Tibial artery (tissue), 4 donors: ENCODE results near the gene TSR3.

Experiments
- DNase-seq, 2 donors: peaks; one replicate each; pipeline ENCODE4 v3.0.0-alpha.2; 2019
- H3K27ac ChIP-seq, 2 donors: fragments of 200-600 bp; sonication (generic) in 1 of 2; 1 replicate in 1 of 2; 2 replicates in 1 of 2; pipeline ENCODE4 v1.5.1; 2018 to 2019; ENCODE audit warnings: mild to moderate bottlenecking in 1 of 2
- H3K27me3 ChIP-seq, 2 donors: fragments of 200-600 bp; sonication (generic) in 1 of 2; one replicate each; pipeline versions ENCODE4 v1.5.1 to v1.6.0; 2016 to 2019
- H3K36me3 ChIP-seq, 3 donors: fragments of 200-600 bp; sonication (generic) in 2 of 3; one replicate each; pipeline ENCODE4 v1.5.1; 2016 to 2019; ENCODE audit warnings: mild to moderate bottlenecking in 2 of 3
- H3K4me1 ChIP-seq, 4 donors: fragments of 200-600 bp; sonication (generic) in 2 of 4; 1 replicate in 3 of 4; 2 replicates in 1 of 4; pipeline ENCODE4 v1.5.1; 2016 to 2019
- H3K4me3 ChIP-seq, 2 donors: fragments of 200-600 bp; sonication (generic) in 1 of 2; 1 replicate in 1 of 2; 2 replicates in 1 of 2; pipeline ENCODE4 v1.5.1; 2018 to 2019; ENCODE audit warnings: mild to moderate bottlenecking in 2 of 2
- H3K9me3 ChIP-seq, 3 donors: fragments of 200-600 bp; sonication (generic) in 1 of 3; one replicate each; pipeline ENCODE4 v1.5.1; 2016 to 2019
- intact Hi-C: fragments of 100-400 bp; cut with DNase I; formaldehyde crosslinking; loops from one replicate; pipeline ENCODE4 v1.15.0; 2023; ENCODE audit warnings: low total_unique reads
- TF ChIP-seq, protein P1 (sequence below), 2 experiments: fragments of 200-600 bp in 1 of 2; fragments of 450-650 bp in 1 of 2; IDR thresholded peaks; one replicate each; pipeline ENCODE4 v1.5.1; 2017 to 2019; ENCODE audit warnings: antibody characterized with exemption in 2 of 2, mild to moderate bottlenecking in 1 of 2, moderate library complexity in 1 of 2

TSR3 gene

DNA sequence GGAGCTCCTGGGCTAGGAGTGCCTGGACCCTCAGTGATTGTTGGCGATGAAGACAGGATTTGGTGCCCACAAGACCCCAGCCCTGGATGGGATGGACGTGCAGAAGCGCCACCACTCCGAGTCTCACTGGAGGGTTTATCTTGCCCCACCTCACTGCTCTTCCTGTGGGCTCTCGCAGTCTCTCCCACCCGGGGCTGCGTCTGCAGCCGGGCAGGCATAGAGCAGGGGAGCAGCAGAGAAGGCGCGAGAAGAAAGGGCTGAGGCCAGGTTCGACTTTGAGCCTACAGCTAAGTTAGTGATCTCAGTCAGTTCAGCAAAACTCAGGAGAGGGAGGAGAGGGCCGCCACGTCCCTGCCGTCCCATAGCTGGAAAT lies 35.7 kb downstream of the TSR3 start:
- Histone ChIP-seq H3K27me3 (no peaks in the 10 kb centered on the region), H3K4me3 (no peak overlapping the region), H3K9me3 (no peaks in the 10 kb centered on the region), H3K27ac (no peak overlapping the region), H3K36me3 (peaks cover 67 to 83% (median 75%) of the 10 kb centered on the region in 3 donors), H3K4me1 (peaks cover 6 to 36% (median 26%) of the 10 kb centered on the region in 4 donors)
- TF ChIP-seq, protein P1, sequence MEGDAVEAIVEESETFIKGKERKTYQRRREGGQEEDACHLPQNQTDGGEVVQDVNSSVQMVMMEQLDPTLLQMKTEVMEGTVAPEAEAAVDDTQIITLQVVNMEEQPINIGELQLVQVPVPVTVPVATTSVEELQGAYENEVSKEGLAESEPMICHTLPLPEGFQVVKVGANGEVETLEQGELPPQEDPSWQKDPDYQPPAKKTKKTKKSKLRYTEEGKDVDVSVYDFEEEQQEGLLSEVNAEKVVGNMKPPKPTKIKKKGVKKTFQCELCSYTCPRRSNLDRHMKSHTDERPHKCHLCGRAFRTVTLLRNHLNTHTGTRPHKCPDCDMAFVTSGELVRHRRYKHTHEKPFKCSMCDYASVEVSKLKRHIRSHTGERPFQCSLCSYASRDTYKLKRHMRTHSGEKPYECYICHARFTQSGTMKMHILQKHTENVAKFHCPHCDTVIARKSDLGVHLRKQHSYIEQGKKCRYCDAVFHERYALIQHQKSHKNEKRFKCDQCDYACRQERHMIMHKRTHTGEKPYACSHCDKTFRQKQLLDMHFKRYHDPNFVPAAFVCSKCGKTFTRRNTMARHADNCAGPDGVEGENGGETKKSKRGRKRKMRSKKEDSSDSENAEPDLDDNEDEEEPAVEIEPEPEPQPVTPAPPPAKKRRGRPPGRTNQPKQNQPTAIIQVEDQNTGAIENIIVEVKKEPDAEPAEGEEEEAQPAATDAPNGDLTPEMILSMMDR (IDR thresholded peaks at IDR 0.05) = no peak
- intact Hi-C loops = no loop called here
- DNase-seq = no peak

DNA sequence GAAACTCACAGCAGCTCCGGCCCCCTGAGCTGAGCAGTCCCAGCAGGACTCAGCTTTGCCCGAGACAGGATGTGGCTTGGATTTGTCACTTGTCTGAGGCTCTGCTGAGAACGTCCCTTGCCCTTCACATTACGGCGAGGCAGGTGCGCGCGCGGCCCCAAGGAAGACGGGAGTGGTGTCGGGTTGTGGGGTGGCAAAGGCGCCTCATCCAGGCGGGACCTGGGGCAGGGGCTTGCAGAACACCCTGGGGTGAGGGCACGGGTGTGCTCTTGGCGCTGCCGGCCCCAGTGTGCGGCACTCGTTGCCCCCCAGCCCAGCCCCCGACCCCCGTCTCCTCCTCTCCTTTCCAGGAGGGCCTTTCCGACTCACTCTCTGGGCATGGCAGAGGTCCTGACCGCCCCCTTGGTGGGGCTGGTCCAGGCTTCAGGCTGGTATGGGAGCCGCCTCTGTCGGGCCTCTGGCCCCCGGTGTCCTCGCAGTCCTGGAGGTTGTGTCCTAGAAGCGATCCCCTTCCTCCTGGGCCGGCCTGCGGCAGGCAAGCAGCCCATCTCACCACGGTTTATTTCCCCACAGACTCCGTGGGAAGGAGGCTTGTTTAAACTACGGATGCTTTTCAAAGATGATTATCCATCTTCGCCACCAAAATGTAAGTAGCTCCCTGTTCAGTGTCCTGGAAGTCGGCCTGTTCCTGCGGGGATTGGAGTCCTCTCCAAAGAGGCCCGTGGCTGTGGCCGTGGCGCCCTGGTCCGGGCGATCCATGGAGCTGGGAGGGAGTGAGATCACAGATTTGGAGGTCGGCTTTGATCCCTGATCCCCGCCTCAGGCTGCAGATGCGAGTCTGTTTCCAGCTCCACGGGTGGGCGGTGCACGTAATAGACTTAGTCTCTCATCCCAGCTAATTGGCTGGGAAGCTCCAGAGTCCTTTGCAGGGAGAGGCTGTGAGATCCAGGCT lies 36.3 kb downstream of the TSR3 start:
- Histone ChIP-seq H3K36me3 (peaks cover 61 to 77% (median 69%) of the 10 kb centered on the region in 3 donors), H3K27ac (no peak overlapping the region), H3K9me3 (no peaks in the 10 kb centered on the region), H3K27me3 (no peaks in the 10 kb centered on the region), H3K4me3 (no peak overlapping the region), H3K4me1 (peaks cover 6 to 43% (median 32%) of the 10 kb centered on the region in 4 donors)
- intact Hi-C loops = no loop called here
- TF ChIP-seq, protein P1 (IDR thresholded peaks at IDR 0.05) = no peak
- no peak for DNase-seq

DNA sequence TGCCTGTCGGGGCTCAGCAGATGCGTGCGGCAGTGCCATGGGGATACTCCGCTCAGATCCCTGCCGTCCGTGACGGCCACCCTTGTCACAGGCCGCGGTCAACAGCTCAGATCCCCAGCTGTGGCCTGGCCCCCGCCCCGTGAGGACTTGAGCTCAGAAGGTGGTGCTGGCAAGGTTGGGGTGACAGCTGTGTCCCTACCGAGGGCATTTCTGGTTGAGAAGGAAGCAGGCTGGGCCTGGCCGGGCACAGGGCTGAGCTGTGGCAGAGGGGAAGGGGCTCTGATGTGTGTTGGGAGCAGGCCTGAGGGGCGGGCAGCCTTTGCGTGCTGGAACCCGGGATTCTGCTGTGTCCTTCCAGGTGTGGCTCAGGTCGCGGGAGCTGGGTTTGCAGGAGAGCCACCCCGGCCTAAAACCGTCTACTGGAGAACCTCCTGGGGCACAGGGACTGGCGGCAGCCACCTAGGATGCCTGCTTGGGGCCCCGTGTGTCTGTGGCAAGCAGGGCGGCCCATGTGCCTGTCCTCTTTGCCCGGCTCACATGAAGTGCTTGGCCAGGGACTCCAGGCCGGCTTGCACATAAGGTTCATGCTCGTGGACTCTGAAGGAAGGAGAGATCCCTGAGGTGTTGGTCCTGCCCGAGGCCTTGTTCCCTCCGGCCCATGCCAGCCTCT lies 37.1 kb downstream of the TSR3 start:
- DNase-seq = no peak
- intact Hi-C loops = no loop called here
- H3K9me3 ChIP-seq = no peaks in the 10 kb centered on the region
- H3K27ac ChIP-seq = no peak overlapping the region
- TF ChIP-seq, protein P1 (IDR thresholded peaks at IDR 0.05) = no peak
- H3K4me1 ChIP-seq = peaks cover 6 to 46% (median 32%) of the 10 kb centered on the region in 4 donors
- no peaks in the 10 kb centered on the region for H3K27me3 ChIP-seq
- no peak overlapping the region for H3K4me3 ChIP-seq
- peaks cover 52 to 68% (median 61%) of the 10 kb centered on the region in 3 donors for H3K36me3 ChIP-seq

DNA sequence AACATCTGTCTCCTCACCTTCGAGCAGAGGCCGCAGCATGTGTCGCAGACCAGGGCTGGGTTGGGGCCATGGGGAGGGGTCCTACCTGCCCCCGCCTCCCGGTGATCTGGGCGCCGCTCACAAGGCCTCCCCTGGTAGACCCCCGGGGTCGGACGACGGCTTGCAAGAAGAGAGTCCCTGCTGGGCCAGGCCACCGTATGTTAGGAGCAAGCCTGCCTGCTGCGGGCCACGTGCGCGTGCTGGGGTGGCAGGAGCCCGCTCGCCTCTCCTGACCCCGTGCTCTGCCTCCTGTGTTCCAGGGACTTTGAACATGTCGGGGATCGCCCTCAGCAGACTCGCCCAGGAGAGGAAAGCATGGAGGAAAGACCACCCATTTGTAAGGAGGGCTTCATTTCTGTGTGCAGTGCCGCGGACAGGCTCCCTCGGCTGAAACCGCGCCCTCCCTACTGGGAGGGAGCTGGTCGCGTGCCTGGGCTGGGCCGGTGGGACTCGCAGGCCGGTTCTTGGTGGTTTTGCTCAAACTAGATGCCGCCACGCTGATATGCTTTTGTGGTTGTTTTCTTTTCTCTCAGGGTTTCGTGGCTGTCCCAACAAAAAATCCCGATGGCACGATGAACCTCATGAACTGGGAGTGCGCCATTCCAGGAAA lies 37.8 kb downstream of the TSR3 start:
- intact Hi-C loops = no loop called here
- TF ChIP-seq, protein P1 (IDR thresholded peaks at IDR 0.05) = no peak
- Histone ChIP-seq H3K27me3 (no peaks in the 10 kb centered on the region), H3K27ac (no peak overlapping the region), H3K4me1 (peaks cover 6 to 46% (median 32%) of the 10 kb centered on the region in 4 donors), H3K36me3 (peaks cover 46 to 62% (median 54%) of the 10 kb centered on the region in 3 donors), H3K4me3 (no peak overlapping the region), H3K9me3 (no peaks in the 10 kb centered on the region)
- no peak for DNase-seq

DNA sequence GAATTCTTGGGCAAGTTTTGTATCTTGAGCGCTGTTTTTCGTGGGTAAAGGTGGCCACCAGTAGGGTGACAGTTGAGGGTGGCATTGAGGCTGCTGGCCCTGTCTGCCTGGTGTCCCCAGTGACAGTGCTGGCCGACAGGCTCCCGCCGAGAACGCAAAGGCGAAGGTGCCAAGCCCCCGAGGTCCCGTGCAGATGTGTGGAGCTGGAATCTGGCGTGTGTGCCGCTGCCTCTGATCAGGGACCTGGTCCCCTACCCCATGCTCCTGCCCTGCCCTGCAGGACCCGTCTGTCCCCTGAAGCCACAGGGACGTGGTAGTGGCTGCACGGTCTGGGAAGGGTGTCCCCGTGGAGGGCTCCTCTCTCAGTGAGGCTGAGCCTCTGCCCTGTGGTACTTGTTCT lies 38.8 kb downstream of the TSR3 start:
- H3K4me3 ChIP-seq = no peak overlapping the region
- intact Hi-C loops = no loop called here
- H3K4me1 ChIP-seq = peaks cover 6 to 52% (median 32%) of the 10 kb centered on the region in 4 donors
- H3K27ac ChIP-seq = no peak overlapping the region
- peaks cover 36 to 52% (median 44%) of the 10 kb centered on the region in 3 donors for H3K36me3 ChIP-seq
- no peaks in the 10 kb centered on the region for H3K9me3 ChIP-seq
- H3K27me3 ChIP-seq = no peaks in the 10 kb centered on the region
- TF ChIP-seq, protein P1 (IDR thresholded peaks at IDR 0.05) = no peak
- DNase-seq = no peak
